HG03095 (cell line): ENCODE results near the gene TMUB1.

Source experiments
- ATAC-seq: cut with Tn5 transposase; IDR thresholded peaks from one replicate; pipeline ENCODE4 v1.9.1; 2021; ENCODE audit warnings: moderate library complexity; ENCODE audit not compliant: unreplicated experiment

TMUB1 gene

DNA sequence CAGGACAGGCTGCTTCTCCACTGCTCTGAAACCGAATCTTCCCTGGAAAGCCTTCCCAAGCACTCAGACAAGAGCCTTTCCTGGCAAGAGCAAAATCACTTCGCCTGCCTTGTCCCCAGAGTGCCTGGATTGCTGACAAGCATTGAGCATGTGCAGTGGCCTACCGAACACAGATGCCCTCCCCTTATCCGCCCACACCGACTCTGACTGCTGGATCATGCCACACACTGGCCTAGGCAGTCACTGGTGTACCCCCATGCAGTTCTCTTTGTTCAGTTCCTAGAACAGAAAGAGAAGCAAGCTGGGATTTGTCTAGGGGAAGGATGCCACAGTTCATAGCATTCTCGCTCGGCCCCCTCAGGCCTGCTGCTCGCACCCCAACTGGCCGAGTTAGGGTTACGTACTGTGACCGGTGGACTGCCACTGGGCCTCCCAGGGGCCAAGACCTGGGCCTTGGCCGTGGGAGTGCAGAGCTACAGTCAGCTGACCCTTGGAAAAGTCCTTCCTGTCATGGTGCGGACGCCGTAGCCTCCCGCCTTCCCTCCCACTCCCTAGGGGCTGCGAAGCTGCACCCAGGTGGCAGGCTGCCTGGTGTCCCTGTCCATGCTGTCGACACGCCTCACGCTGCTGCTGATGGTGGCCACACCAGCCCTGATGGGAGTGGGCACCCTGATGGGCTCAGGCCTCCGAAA is 48.1 kb downstream of the TMUB1 start:
- no peak for ATAC-seq

DNA sequence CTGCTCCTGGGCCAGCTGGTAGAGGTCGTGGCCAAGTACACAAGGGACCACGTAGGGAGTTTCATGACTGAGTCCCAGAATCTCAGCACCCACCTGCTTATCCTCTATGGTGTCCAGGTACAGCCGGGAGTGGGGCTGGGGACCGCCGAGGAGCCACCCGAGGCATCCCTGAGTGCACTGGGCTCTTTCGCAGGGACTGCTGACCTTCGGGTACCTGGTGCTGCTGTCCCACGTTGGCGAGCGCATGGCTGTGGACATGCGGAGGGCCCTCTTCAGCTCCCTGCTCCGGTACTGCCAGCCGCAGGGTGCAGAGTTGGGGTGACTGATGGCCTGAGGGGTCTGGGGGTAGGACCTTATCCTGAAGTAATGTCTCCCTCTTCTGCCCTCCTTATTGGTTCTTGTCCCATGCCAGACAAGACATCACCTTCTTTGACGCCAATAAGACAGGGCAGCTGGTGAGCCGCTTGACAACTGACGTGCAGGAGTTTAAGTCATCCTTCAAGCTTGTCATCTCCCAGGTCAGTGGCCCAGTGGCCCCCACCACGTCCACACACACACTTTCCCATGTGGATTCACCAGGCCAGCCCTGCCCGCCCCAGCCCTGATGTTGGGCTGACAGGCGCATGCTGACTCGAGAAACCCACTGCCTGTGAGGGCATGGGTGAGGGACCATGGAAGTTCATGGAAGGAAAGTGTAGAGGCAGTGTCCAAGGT is 48.8 kb downstream of the TMUB1 start:
- no peak for ATAC-seq

DNA sequence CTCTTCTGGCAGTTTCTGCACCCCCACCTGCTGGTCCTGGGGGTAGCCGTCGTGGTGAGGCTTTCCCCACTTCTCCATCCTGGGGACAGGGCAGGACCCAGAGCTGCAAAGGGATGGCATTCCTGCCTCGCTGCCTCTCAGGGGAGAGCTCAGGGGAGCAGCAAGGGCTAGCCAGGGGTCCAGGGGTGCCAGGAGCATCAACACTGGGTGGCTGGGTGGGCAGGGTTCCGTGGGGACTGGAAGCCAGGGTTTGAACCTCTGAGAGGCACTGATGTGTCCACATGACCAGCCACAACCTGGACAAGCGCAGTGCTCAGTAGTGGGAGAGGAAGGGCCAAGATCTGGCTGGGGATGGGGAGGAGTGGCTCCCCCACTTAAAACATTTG is 49.4 kb downstream of the TMUB1 start:
- no peak for ATAC-seq

DNA sequence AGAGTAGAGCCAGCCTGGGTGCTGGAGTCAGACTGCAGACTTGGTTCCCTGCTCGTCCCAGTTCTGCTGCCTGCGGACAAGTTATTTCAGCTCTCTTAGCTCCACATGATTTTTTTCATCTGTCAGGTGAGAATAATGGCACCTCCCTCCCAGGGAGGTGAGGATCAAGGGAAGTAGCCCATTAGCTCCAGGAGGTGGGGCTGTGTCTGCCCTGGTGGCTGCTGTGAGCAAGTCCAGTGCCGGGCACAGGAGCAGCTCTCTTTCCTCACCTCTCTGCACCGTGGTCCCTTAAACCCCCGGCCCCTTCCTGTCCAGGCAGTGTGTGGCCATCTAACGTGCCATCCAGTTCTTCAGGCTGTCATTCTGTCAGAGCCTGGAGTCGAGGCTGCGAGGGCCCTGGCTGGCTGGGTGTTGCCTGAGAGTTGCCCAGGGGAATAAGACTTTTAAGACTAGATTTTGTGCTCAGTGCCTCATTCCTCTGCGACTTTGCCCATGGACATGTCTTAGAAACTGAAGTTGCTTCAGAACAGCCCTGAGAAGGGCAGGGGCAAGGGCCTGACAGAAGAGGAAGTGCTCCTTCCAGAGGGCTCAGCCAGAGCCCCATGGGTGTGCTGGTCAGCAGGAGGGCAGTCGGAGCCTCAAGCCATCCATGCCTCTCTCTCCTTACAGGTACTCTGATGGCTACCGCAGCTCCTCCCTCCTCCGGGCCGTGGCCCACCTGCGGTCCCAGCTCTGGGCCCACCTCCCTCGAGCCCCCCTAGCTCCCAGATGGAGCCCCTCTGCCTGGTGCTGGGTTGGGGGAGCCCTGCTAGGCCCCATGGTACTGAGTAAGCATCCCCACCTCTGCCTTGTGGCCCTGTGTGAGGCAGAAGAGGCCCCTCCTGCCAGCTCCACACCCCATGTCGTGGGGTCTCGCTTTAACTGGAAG is 50.1 kb downstream of the TMUB1 start:
- ATAC-seq, result no peak
